GM19240 (cell line): ENCODE measurements around the gene CALCOCO1.
A peak's percentile ranks its signal among the peaks of the same experiment; 100 is the strongest.
"Not testable (repeated sequence)": the region's sequence is repeated elsewhere in the genome, so short reads cannot be mapped to it uniquely, and the experiment has no call there.

ENCODE experiments used
- DNase-seq: peaks from one replicate; pipeline ENCODE4 v3.0.0; 2011; ENCODE audit warnings: low spot score; ENCODE audit not compliant: insufficient read length

The CALCOCO1 gene

DNA sequence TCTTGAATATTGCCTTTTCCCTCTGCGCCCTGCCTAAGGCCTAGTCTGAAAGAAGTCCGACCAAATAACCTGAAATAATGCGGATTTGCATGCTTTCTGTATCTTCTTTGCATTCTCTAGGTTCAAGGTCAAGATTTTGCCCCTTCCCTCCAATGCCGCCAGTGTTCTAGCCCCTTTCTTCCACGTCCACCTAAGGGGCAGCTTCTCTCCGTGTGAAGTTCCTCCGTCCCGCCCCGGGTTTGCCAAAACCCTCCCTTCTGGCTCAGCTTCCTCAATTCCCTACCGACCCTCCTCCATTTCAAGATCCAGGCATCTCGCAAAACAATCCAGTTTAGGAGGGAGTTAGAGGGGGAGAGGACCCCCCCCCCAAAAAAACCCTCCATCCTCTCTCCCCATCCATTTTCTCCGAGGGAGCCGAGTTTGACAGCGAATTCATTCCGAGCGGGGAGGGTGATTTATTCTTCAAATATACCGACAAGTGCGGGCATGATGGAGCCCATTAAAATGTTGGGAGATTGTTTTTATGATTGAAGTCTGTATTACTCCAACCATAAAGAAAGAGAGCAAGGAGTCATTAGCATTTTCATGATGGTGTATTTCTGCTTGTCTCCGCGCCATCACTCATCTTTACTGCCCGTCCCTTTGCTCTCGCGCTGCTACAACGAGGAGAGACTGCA, 30.5 kb downstream of the CALCOCO1 start:
- no peak for DNase-seq

DNA sequence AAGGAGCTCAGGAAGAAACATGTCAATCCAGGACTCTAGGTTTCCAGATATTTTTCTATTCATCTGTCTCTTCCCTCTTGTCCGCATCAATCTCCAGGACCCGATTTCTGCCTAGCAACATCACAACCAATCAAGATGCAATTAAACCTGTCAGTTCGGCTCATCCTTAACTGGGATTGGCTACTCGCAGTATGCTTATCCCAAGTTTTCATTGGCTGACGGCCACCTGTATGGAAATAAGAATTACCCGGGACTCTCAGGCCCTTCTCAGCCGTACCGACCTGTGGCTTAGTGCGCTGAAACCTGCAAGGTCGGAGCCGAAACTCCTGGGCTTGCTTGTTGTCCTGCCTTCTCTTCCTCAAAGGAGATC, 31.0 kb downstream of the CALCOCO1 start:
- DNase-seq: no peak

DNA sequence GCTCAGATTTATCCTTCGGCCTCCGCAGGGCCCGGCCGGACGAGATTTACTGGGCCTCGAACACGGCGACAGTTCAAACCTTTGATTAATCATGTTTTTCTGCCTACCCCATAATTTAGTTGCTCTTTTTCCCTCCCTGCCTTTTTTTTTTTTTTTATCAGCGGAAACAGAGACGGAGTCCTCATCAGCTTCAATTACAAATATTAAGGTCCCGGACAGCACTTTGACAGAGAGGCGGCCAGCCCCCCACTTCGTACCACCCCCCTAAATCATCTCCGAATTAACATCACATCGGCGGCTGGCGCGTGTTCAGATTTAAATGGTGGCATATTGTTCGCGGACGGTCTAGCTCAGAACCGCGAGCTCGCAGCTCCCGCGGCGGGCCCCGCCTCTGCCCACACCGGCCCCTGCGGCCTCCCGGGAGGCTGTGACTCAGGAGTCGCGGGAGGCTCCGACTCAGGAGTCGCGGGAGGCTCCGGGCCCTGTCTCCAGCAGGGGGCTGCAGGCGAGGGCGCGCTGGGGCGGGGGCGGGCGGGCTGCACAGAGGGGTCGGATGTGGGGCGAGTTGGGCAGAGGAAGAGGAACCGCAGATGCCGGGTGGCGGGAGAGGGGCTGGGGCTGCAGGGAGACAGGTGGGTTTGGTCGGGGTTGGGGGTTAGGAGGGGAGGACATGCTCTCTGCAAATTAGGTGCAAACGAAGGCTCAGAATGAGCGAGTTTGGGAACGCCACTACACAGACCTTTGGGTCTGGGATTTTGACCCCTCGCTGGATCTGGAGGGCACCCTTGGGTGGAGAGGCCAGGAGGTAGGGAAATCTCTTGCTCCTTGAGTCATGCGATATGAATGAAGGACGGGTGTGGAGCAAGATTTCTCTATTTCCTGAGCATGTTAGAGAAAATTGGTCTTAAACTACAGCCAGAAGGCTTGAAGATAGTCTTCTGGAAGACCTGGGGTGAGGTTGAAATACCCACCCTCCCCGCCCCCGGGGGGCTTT, 31.8 kb downstream of the CALCOCO1 start:
- DNase-seq: no peak

DNA sequence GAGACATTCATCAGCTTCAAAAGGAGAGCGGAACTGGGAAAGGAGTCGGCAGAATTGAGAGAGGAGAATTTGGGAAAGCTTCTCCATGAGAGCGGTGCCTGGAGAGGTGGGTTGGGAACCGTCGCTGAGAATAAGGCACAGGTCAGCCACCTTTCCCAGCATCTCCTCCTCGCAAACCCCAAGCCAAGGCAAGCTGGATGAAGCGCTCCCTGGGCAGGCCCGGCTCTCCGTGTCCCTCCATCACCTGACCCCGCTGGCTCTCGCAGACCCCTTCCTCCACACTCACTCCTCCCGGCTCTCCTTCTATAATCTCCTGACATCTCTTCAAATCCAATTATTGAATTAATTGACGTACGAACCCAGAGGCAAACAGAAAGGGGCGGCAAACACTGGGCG, 32.5 kb downstream of the CALCOCO1 start:
- no peak for DNase-seq

DNA sequence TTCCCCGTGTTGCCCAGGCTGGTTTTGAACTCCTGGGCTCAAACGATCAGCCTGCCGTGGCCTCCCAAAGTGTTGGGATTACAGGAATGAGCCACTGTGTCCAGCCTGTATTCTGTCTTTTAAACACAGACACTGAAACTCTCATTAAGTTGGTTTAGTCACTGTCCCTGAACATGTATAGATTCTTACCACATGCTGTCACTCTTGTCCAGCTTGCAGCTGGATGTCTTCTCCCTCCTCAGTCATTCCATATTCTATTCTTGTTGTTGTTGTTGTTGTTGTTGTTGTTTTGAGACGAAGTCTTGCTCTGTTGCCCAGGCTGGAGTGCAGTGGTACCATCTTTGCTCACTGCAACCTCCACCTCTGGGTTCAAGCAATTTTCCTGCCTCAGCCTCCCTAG, 39.1 kb downstream of the CALCOCO1 start:
- DNase-seq: no peak

DNA sequence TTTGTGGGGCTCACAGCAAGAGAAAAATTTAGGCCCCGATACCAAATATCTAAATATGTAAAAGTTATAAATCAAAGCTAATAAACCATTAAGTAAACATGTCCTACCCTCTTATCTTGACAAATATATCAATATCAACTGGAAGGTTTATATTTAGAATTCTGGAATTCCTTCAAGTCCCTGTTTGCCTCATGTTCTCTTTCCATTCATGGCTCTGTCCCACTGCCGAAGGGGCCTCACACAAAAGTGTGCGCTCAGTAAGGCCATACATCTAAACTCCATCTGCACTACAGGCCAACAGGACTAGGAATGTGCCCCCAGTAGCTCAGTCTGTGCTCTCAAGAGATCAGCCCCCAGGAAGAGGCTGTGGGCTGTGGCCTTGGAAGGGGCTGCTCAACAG, 40.8 kb downstream of the CALCOCO1 start:
- no peak for DNase-seq

DNA sequence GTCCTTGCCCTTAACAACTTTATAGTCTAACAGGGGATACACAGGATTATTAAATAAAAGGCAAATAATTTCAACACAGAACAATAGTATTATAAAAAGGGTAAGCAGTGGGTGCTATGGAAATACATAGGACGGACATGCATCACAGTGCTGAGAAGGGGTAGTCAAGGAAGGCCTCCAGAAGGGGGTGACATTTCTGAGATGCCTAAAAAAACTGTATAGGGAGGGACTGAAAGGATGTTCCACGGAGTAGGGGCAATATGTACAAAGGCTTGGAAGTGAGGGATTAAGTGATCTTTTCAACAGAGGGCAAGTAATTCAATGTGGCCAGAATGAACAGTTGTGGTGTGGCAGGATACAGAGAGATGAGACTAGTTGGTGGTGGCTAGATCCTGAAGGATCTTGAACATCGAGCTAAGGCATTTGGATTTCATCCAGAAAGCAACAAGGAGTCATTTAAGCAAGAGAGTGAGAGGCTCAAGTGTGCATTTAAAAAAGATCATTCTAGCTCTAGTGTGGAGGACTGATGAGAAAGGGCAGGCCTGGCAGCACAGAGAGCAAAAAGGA, 42.5 kb downstream of the CALCOCO1 start:
- no peak for DNase-seq

DNA sequence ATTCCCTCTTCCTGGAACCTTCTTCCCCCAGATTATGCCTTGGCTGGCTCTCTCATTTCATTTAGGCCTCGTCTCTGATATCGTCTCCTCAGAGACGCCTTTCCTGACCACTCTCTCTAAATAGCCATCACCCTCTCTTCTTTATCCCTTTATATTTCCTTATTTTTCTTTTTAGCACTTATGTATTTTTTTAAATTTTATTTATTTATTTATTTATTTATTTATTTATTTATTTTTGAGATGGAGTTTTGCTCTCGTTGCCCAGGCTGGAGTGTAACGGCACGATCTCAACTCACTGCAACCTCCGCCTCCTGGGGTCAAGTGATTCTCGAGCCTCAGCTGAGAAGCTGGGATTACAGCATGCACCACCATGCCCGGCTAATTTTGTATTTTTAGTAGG, 43.3 kb downstream of the CALCOCO1 start:
- no peak for DNase-seq

DNA sequence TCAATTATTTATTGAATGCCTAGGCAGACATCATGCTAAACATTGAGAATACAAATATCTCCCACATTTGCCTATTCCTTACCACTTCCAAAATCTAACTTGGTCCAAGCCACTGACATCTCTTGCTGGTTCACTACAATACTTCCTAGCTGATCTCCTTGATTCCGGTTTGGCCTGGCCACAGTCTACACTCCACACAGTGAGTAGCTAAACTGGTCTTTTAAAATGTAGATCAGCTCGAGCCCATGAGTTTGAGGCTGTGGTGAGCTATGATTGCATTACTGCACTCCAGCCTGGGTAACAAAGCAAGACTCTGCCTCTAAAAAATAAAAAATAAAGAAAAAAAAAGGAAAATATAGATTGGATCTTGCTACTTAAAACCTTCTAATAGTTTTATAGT, 43.8 kb downstream of the CALCOCO1 start:
- DNase-seq: no peak

DNA sequence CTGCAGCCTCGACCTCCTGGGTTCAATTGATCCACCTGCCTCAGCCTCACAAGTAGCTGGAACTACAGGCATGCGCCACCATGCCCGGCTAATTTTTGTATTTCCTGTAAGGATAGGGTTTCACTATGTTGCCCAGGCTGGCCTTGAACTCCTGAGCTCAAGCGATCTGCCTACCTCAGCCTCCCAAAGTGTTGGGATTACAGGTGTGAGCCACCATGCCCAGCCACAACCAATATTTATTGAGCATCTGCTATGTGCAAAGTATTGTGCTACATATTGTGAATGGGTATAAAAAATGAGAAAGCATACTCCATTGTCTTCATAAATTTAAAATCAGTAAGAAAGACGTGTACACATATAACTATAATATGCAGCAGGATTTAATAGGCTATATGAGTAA, 47.2 kb downstream of the CALCOCO1 start:
- not testable (repeated sequence) for DNase-seq

DNA sequence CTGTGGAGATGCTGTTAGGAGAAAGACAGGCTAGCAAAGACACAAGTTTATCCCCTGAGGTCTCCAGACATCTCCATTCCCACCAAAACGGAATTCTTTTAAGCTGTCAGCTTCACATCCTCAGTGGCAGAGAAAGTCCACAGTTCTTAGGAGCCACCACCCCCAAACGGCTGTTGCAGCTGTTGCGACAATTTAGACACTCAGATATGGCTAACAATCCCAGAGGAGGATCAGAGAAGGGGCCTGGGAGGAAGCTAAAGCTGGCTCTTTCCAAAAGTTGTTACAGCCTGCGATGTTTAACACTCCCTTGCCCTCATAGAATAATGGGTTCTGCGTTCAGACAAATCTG, 49.5 kb downstream of the CALCOCO1 start:
- DNase-seq: no peak

DNA sequence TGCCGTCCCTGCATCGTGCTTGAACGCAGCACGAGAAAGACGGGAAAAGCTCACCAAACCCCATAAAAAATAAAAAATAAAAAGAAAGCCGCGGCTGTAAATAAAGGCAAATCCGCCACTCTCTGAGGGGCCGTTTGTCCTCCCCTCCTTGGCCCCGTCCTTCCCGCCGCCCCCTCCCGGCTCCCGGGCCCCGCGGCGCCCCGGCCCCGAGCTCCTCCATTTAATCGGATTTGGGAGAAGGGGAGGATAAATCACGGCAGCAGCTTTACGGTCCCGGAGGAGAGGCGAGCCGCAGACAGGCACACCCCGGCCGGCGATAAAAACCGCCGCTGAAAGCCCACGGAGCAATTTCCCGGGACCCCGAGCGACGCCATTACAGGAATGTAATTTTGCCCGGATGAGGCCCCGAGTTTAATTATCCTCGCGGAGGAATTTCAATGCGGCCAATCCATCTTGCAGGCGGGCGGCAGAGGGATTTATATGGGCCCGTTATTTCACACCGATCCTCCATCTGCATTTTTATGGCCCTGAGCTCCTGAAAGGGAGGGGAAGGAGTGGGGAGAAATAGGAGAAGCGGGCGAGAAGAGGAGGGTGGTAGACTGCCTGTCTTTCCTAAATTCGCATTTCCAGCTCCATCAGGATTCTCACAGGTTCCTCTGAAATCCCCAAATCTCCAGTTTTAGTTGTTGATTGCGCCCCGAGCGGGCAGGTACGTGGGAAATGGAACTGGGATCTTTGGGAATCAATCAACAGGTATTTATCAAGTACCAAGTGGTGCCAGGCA, 50.0 kb downstream of the CALCOCO1 start:
- DNase-seq: no peak

DNA sequence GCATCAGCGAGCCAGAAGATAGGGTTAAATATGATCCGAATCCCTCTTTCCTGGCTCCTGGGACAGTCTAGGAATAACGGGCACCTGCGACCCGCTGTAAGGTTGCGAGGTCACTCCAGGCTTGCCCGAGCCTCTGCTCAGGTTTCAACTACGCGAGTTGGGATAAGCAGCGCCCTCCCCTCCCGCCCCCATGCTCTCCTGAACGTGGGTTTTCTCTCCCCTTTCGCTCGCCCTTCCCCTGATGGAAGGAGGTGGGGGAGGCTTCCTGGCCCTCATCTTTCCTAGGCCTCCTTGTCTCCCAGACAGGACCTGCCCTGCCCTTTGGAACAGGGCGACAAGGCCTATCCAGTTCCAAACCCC, 50.6 kb downstream of the CALCOCO1 start:
- DNase-seq: no peak

DNA sequence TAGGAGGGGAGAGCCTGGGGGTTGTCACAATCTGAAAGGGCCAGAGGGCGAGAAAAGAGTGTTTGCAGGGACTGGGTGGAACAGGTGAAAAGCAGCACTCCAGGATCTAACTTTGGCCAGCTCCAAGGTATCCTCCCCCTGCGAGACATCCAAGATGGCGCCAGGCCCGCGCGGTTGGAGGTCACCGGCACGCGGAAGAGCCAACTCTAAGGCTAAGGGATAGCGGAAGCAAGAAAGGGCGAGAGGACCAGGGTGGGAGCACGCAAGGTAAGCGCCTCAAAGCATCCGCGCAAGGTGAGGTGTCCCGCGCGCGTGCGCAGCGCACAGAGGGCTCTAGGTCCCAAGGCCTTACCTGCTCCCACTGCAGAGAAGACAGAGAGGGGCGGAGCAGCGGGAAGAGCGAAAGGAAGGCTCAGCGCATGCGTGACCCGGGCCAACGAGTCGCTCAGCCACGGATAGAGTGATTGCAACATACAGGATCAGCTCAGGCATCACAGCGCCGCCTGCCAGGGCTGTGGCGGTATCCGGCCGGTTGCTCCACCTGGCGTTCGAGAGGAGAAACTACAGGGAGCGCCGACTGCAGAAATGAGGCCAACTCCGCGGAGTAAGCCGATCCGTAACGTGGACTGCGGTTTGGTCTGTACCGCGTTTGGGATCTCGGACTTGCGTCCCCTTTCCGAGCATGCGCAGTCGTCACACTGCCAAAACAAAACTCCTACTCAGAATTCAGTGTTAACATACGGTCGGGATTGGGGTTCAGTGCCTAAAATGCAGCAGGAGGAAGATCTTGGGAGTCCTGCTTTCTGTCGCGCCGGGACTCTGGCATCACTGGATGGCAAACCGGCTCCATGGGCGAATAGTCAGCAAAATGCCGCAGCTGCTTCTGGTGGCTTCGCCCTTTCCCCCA, 51.3 kb downstream of the CALCOCO1 start, which contains the start of gene ATP5MC2:
Gene ATP5MC2 (minus strand): TSS at position 383 of the 907 bp plus-strand sequence. CDS start 3,469 bp downstream, outside the sequence.
- DNase-seq: peak; percentile 88

DNA sequence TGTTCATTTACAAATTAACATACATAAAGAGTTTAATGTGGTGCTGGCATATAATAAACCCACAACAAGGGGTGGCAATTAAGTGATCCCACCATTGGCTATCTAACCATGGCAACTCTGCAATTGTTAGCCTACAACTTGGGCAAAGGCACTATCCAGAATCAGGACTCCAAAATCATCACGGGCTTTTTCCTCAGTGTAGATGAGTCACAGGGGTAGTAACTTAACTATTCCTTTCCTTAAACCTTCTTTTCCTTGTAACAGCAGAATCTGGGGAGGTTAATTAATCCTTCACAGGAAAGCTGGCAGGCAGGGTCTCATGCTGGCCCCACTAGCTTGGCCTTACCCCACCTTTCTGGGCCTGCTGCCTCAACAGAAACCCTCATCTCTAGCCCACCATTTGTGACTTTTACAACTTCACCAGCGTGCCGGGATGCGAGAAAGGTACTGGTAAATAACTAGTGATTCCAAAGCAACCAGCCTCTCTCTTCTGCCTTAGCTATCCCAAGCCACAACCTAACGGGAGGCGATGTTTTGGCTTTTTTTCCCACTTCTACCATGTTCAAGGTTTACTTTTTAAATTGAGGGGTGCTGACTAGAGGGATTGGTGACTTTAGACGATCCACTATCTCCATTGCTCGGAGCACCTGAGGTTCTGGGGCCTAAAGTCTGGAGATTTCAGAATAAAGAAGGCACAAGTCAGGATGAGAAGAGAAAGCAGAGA, 52.1 kb downstream of the CALCOCO1 start:
- DNase-seq: no peak

DNA sequence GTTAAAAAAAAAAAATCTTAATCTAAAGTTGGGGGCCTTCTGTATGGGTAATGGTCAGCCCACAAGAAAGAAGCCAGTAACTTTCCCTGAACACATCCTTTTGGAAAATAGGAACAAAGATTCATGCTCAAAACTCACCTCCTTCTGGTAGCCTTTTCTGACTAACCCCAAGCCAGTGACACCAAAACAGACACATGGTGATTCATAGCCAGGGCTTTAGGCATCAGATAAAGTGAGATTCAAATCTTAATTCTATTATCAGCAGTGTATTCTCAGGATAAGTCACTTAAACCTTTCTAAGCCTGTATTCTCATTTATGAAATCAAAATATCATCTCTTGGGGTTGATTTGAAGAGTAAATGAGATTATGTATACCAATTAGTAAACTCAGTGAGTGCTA, 56.3 kb downstream of the CALCOCO1 start:
- no peak for DNase-seq

DNA sequence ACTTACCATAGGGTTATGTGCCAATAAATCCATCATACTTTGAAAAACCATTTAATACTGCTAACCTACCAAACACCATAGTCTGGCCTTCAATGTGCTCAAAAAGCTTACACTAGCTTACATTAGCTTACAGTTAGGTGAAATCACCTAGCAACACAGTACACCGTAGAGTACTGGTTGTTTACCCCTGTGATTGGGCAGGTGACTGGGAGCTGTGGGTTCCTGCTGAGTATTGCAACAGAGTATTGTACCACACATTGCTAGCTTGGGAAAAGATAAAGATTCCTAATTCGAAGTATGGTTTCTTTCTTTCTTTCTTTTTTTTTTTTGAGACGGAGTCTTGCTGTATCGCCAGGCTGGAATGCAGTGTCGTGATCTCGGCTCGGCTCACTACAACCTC, 56.9 kb downstream of the CALCOCO1 start:
- no peak for DNase-seq

DNA sequence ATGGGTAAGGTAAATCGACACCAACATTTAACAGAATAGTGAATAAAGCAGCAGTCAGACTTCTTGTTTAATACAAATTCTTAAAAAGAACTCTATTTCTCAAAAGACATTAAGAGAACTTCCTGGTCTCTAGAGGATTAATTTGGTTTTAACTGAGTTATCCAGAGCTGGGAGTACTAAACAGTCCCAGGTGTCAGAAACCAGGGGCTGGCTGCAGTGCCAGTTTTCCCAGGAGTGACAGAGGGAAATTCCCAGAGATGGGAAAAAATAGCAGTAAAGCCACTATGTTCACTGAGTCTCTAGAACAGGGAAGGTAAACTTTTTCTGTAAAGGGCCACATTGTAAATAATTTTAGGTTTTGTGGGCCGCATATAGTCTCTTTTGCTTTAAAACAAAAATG, 60.2 kb downstream of the CALCOCO1 start:
- DNase-seq: no peak

DNA sequence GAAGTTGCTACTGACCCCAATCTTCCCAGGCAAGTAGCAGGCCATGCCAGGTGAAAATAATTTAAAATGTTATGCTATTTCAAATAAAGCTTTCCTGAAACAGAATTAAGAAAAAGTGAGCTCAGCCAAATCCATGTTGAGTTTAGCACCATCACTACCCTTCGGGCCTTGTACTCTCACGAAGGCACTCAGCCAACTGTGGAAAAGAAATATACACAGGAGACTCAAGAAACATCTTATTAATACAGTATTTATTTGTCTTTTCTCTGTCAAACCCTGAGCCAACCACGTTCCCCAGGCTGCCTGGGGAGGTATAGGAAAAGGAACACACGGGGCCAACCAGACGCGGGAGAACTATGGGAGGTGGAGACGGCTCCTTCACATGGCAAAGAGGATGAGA, 62.3 kb downstream of the CALCOCO1 start:
- no peak for DNase-seq

DNA sequence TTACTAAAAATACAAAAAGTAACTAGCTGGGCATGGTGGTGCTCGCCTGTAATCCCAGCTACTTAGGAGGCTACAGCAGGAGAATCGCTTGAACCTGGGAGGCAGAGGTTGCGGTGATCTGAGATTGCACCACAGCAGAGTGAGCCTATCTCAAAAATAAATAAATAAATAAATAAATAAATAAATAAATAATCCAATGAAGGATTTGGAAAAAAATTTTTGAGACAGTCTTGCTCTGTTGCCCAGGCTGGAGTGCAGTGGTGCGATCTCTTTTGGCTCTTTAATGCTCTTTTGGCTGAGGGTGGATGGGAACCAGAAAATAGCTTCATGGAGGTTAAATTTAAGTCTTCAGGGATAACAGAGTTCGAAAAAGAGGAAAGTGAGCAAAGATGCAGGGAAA, 63.1 kb downstream of the CALCOCO1 start:
- DNase-seq: no peak
